OCI-LY1 (cell line): ENCODE measurements around the gene SERGEF.

Source experiments
- CTCF ChIP-seq: fragments of 200-600 bp; sonication (generic), shearing (Covaris generic); IDR thresholded peaks from 2 replicates; pipeline ENCODE4 v1.5.1; 2017; ENCODE audit warnings: mild to moderate bottlenecking, antibody characterized with exemption, low read length, moderate library complexity, mixed read lengths
- EZH2 ChIP-seq: fragments of 200-600 bp; sonication (generic), shearing (Covaris generic); IDR thresholded peaks from 2 replicates; pipeline ENCODE4 v1.8.0; 2017; ENCODE audit warnings: borderline replicate concordance, mixed run types, mild to moderate bottlenecking, antibody characterized with exemption, low read length, moderate library complexity, mixed read lengths

DNA sequence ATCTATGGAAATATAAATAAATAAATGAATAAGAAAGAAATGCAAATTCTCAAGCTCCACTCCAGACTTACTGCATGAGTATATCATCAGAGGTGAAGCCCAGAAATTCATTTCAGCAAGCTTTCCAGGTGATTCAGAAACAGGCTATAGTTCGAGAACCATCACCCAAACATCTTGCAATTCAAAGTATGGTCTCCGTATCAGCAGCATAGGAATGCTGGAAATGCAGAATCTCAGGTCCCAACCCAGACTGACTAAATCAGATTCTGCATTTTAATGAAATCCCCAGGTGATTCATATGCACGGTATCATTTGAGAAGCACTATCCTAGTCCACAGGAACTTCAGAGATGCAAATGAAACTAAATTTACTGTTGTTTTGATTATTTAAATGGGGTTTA lies 95.3 kb downstream of the SERGEF start:
- TF ChIP-seq CTCF = no peak
- TF ChIP-seq EZH2 = no peak
